ENCODE measurements around the gene TLL1. TPM values are rescaled to one million over a fixed set of nuclear protein-coding genes. Genes with fewer than 3 reads are reported as not detected.

TLL1 gene
- total RNA-seq, 2 experiments from 2014 or later, result not detected

GRCh38 chr4:166134285-166134684 lies 261.2 kb downstream of the TLL1 start:
- Mint-ChIP-seq H3K27me3 (no peaks in the 10 kb centered on the region), H3K4me3 (no peak overlapping the region), H3K9me3 (peaks cover 2% of the 10 kb centered on the region), H3K36me3 (no peaks in the 10 kb centered on the region), H3K4me1 (no peaks in the 10 kb centered on the region), H3K27ac (no peak overlapping the region)
- POLR2A ChIA-PET, result no interaction called here
- DNase-seq (no peak), ATAC-seq (ENCODE audit: low read depth) (no peak)

GRCh38 chr4:166140951-166141350 lies 267.9 kb downstream of the TLL1 start:
- Mint-ChIP-seq H3K36me3 (no peaks in the 10 kb centered on the region), H3K9me3 (no peaks in the 10 kb centered on the region), H3K27me3 (no peaks in the 10 kb centered on the region), H3K27ac (no peak overlapping the region), H3K4me3 (no peak overlapping the region), H3K4me1 (no peaks in the 10 kb centered on the region)
- ATAC-seq (ENCODE audit: low read depth) (no peak), DNase-seq (no peak)
- POLR2A ChIA-PET, result no interaction called here

GRCh38 chr4:166143227-166143626 lies 270.2 kb downstream of the TLL1 start:
- DNase-seq (no peak), ATAC-seq (ENCODE audit: low read depth) (no peak)
- Mint-ChIP-seq H3K9me3 (no peaks in the 10 kb centered on the region), H3K27ac (no peak overlapping the region), H3K36me3 (no peaks in the 10 kb centered on the region), H3K4me3 (no peak overlapping the region), H3K4me1 (no peaks in the 10 kb centered on the region), H3K27me3 (no peaks in the 10 kb centered on the region)
- POLR2A ChIA-PET, result interaction anchor here (0.6 kb wide), 1 partner anchor 1967 kb away, joined by 5 read pairs; no protein-coding TSS in a partner anchor

- no peaks in the 10 kb centered on the region for H3K9me3 Mint-ChIP-seq
- POLR2A ChIA-PET, result no interaction called here
Observed at GRCh38 chr4:166144607-166145006, 271.6 kb downstream of the TLL1 start.

GRCh38 chr4:166146806-166147540 lies 273.9 kb downstream of the TLL1 start:
- Mint-ChIP-seq H3K9me3 (no peaks in the 10 kb centered on the region), H3K27me3 (no peaks in the 10 kb centered on the region), H3K27ac (no peak overlapping the region), H3K4me1 (no peaks in the 10 kb centered on the region), H3K4me3 (no peak overlapping the region), H3K36me3 (no peaks in the 10 kb centered on the region)
- ATAC-seq (ENCODE audit: low read depth) (no peak), DNase-seq (no peak)
- POLR2A ChIA-PET, result no interaction called here

More at GRCh38 chr4:166144607-166145006, 271.6 kb downstream of the TLL1 start:
- Mint-ChIP-seq H3K4me3 (no peak overlapping the region), H3K27ac (no peak overlapping the region), H3K27me3 (no peaks in the 10 kb centered on the region), H3K4me1 (no peaks in the 10 kb centered on the region), H3K36me3 (no peaks in the 10 kb centered on the region)
- ATAC-seq (ENCODE audit: low read depth) (no peak), DNase-seq (no peak)

All from activated naive CD8-positive, alpha-beta T cell treated with anti-CD3 and anti-CD28 coated beads, Interleukin-2, amount 10 ng/mL, durations not matched to agents 7 days and 5 days (primary cell).